ENCODE data around the gene IL22RA1. TPM values are rescaled to one million over a fixed set of nuclear protein-coding genes. Genes with fewer than 3 reads are reported as not detected.
A peak's percentile ranks its signal among the peaks of the same experiment; 100 is the strongest.

The IL22RA1 gene
- total RNA-seq, 2 donors from 2014 or later, result 0.15 to 0.24 TPM

DNA sequence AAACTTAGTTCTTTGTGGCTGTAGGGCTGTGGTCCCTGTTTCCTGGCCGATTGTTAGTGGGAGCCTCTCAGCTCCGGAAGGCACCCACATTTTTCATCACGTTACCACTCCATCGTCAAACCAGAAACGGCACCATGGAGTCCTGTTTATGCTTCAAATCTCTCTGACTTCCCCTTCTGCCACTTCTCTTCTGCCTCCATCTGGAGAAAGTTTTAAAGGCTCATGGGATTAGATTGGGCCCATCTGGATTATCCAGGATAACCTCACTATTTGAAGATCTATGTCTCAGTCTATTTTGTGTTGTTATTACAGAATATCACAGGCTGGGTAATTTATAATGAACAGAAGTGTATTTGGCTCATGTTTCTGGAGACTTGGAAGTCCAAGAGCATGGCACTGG, 19.3 kb upstream of the IL22RA1 start:
- no peak for TF ChIP-seq CTCF (IDR thresholded peaks at IDR 0.05)

GRCh38 chr1:24161270-24161669, 18.3 kb upstream of the IL22RA1 start:
- Histone ChIP-seq H3K27me3 (no peaks in the 10 kb centered on the region), H3K4me1 (peaks cover 0 to 9% of the 10 kb centered on the region in 2 donors), H3K27ac (no peak overlapping the region), H3K4me3 (no peak overlapping the region), H3K36me3 (no peaks in the 10 kb centered on the region), H3K9me3 (no peaks in the 10 kb centered on the region)
- DNase-seq (ENCODE audit: low spot score), result no peak
- TF ChIP-seq CTCF (IDR thresholded peaks at IDR 0.05), result no peak

More for the DNA sequence above, 19.3 kb upstream of the IL22RA1 start:
- Histone ChIP-seq H3K9me3 (no peaks in the 10 kb centered on the region), H3K27me3 (no peaks in the 10 kb centered on the region), H3K36me3 (no peaks in the 10 kb centered on the region), H3K4me1 (peaks cover 0 to 9% of the 10 kb centered on the region in 2 donors), H3K4me3 (no peak overlapping the region), H3K27ac (no peak overlapping the region)
- no peak for DNase-seq (ENCODE audit: low spot score)

- Histone ChIP-seq H3K4me1 (peaks cover 0 to 9% of the 10 kb centered on the region in 2 donors), H3K27ac (no peak overlapping the region), H3K9me3 (no peaks in the 10 kb centered on the region), H3K4me3 (no peak overlapping the region), H3K36me3 (no peaks in the 10 kb centered on the region), H3K27me3 (no peaks in the 10 kb centered on the region)
- TF ChIP-seq CTCF (IDR thresholded peaks at IDR 0.05), result no peak
- DNase-seq (ENCODE audit: low spot score), result no peak
Observed at GRCh38 chr1:24159366-24159765, 16.4 kb upstream of the IL22RA1 start.

GRCh38 chr1:24157918-24158481, 15.1 kb upstream of the IL22RA1 start:
- H3K27me3 ChIP-seq, result no peaks in the 10 kb centered on the region
- H3K4me3 ChIP-seq, result no peak overlapping the region
- H3K9me3 ChIP-seq, result no peaks in the 10 kb centered on the region
- DNase-seq (ENCODE audit: low spot score), result no peak
- peak overlapping the region in 1 of 2 donors; percentile 32 for H3K27ac ChIP-seq
- H3K36me3 ChIP-seq, result no peaks in the 10 kb centered on the region
- peak in 1 of 2 donors; percentile 16 for TF ChIP-seq CTCF (IDR thresholded peaks at IDR 0.05)
- H3K4me1 ChIP-seq, result peaks cover 0 to 9% of the 10 kb centered on the region in 2 donors

DNA sequence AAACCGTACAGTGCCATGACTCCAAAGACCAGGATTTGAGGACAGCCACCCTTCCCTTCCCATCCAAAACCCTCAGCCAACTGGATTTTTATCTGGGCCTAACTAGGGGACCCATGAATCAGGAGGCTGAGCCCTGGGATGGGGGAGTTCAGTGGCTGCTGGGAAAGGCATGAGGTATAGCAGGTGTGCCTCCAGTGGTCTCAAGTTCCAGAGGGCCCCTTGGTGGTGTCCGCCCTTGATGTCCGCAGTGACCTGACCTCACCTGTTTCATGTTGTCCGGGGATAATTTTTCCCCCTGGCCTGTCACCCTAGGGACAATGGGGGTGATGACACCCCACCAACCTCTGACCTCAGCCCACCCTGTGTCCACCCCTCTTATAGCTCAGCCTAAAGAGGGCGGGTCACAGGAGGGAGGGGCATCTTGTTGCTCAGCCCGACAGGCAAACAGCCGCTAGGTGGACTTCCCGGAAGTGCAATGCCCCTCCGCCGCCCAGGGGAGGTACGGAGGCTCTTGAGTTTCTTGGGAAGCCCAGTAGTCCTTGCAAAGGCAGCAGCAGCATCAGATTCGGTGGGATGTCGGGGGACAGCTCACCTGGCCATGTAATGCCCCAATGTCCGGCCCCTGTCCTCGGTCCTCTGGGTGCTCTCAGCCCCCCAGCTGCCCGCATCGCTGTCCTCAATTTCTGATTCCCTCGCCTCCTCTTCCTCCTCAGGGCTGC, 13.8 kb upstream of the IL22RA1 start:
- H3K4me3 ChIP-seq, result no peak overlapping the region
- no peak for TF ChIP-seq CTCF (IDR thresholded peaks at IDR 0.05)
- H3K27ac ChIP-seq, result no peak overlapping the region
- DNase-seq (ENCODE audit: low spot score), result no peak
- H3K27me3 ChIP-seq, result no peaks in the 10 kb centered on the region
- H3K9me3 ChIP-seq, result no peaks in the 10 kb centered on the region
- H3K4me1 ChIP-seq, result peaks cover 0 to 9% of the 10 kb centered on the region in 2 donors
- no peaks in the 10 kb centered on the region for H3K36me3 ChIP-seq

All from right atrium auricular region (tissue), 2 donors.